ENCODE results near the gene ARHGAP42.

DNA sequence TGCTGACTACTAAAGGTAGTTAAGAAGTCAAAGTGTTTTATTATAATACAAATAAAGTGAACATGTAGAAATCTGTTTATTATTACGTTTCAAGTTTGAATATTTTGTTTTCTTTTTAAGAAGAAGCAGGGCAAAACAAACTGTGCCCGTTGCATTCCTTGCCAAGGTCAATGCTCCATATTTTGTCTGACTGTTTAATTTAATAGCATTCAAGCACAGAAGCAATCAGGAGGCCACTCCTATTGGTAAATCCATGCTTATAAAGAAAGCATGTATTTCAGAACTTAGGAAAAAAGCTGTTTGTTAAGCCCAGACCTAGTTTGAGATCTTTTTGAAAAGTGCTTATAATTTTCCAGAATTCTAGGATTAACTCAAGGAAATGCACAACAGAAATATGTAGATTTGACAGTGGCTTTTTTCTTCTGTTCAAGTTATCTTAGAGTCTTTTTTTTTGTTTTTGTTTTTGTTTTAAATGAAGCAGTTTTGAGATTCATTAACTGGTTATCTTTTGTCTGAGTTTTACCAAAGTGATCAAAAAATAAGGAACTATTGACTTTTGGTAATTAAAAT lies 51.7 kb downstream of the ARHGAP42 start:
- TF ChIP-seq POLR2AphosphoS5 (IDR thresholded peaks at IDR 0.05; ENCODE audit: low read depth, low read length) (no peak), POLR2A (IDR thresholded peaks at IDR 0.05; ENCODE audit: low read depth, low read length) (no peak)

Measured in GM12892 (cell line).